ENCODE results near the gene TMEM273.

DNA sequence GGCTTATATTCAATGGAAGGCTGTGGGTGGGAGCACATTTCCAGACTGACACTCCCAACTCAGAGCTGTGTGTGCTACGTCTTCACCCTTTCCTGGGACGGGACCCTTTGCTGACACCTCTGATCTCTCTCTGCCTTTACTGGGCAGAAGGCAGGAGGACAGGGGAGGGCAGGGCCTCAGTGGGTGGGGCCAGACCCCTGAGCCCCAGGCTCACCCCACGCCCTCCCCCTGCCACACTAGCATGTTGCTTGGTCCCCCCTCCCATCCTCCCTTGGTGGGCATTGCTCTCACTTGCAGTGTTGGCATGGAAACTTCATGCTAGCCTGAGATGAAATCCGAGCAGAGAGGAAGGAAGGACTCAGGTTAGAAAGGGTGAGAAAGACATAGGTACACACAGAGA lies 18.4 kb downstream of the TMEM273 start:
- TF ChIP-seq TAF1 (IDR thresholded peaks at IDR 0.05; ENCODE audit: borderline replicate concordance, low read depth, low read length) (no peak), MAX (IDR thresholded peaks at IDR 0.05; ENCODE audit: low read depth, low read length) (no peak), SUZ12 (IDR thresholded peaks at IDR 0.05; ENCODE audit: unreplicated experiment) (no peak), IRF4 (IDR thresholded peaks at IDR 0.05; ENCODE audit: low read depth, low read length) (no peak)
- TF ChIP-seq, protein P1, sequence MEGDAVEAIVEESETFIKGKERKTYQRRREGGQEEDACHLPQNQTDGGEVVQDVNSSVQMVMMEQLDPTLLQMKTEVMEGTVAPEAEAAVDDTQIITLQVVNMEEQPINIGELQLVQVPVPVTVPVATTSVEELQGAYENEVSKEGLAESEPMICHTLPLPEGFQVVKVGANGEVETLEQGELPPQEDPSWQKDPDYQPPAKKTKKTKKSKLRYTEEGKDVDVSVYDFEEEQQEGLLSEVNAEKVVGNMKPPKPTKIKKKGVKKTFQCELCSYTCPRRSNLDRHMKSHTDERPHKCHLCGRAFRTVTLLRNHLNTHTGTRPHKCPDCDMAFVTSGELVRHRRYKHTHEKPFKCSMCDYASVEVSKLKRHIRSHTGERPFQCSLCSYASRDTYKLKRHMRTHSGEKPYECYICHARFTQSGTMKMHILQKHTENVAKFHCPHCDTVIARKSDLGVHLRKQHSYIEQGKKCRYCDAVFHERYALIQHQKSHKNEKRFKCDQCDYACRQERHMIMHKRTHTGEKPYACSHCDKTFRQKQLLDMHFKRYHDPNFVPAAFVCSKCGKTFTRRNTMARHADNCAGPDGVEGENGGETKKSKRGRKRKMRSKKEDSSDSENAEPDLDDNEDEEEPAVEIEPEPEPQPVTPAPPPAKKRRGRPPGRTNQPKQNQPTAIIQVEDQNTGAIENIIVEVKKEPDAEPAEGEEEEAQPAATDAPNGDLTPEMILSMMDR (IDR thresholded peaks at IDR 0.05 in 2 of 3, conservative IDR thresholded peaks at IDR 0.05 in 1 of 3; ENCODE audit: control insufficient read depth in 2 of 3, extremely low read depth in 1 of 3, insufficient read depth in 1 of 3, low read depth in 3 of 3, low read length in 3 of 3): no peak

Measured in GM12878 (cell line).